Measurements from ENCODE around the gene MMP25.
"Not testable (repeated sequence)": the region's sequence is repeated elsewhere in the genome, so short reads cannot be mapped to it uniquely, and the experiment has no call there.

Gene MMP25

DNA sequence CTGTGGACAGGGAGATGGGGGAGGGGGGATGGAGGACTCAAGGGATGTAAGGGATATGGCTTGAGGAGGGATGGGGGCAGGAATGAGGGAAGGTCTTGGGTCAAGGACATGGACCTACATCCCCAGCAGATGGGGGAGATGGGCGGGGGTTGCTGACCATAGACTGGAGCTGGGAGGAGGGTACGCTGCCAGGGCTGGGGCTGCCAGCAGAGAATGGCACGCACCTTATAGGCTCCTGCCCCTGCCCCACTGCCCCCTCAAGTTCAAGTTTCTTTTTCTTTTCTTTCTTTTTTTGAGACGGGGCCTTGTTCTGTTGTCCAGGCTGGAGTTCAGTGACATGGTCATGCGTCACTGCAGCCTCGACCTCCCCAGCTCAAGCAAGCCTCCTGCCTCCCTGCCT lies 29.6 kb downstream of the MMP25 start:
- H3K27me3 Mint-ChIP-seq (ENCODE audit: low read depth); H3K9me3 Mint-ChIP-seq: not testable (repeated sequence)
- H3K4me1 Mint-ChIP-seq (ENCODE audit: low read depth): peaks cover 77% of the 10 kb centered on the region
- peaks cover 32% of the 10 kb centered on the region for H3K36me3 Mint-ChIP-seq (ENCODE audit: low read depth)
- peak overlapping the region; percentile 94 for H3K27ac Mint-ChIP-seq
- H3K4me3 Mint-ChIP-seq: peak overlapping the region; percentile 40

DNA sequence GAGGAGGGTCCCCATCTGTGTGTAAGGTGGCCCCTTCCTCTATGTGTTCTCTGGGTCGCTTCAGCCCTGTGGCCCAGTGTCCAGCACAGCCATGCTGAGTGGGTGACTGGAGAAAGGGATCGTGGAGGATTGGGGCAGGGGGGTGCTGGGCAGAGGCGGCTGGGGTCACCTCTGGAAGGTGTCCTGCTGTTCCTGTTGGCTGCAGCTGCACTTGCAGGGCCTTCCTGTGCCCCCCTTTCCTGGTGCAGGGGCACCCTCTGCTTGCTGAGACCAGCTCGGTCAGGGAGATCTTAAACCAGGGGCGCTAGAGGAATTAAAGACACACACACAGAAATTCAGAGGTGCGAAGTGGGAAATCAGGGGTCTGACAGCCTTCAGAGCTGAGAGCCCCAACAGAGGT lies 30.2 kb downstream of the MMP25 start:
- peaks cover 35% of the 10 kb centered on the region for H3K36me3 Mint-ChIP-seq (ENCODE audit: low read depth)
- H3K27ac Mint-ChIP-seq: peak overlapping the region; percentile 94
- peaks cover 75% of the 10 kb centered on the region for H3K4me1 Mint-ChIP-seq (ENCODE audit: low read depth)
- no peaks in the 10 kb centered on the region for H3K27me3 Mint-ChIP-seq (ENCODE audit: low read depth)
- peak overlapping the region; percentile 68 for H3K4me3 Mint-ChIP-seq
- H3K9me3 Mint-ChIP-seq: peaks cover 12% of the 10 kb centered on the region

DNA sequence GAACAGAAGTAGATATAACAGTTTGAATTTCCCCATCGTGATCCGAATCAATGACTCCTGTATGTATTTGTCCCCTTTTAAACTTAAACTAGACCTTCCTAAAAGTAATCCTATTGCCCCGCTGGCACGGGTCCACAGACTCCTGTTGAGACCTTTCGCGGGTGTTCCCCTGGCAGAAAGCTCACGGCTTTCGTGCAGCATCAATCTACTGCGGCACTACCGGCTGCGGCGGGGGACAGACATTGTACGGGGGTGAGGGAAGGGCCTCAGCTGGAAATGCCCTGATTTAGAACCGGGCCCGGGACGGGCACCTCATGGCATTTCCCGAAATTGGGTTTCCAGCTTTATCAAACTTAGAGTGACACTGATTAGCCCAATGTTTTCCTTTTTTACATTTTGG lies 33.7 kb downstream of the MMP25 start:
- H3K4me3 Mint-ChIP-seq: no peak overlapping the region
- peaks cover 39% of the 10 kb centered on the region for H3K36me3 Mint-ChIP-seq (ENCODE audit: low read depth)
- H3K27me3 Mint-ChIP-seq (ENCODE audit: low read depth): no peaks in the 10 kb centered on the region
- H3K4me1 Mint-ChIP-seq (ENCODE audit: low read depth): peaks cover 61% of the 10 kb centered on the region
- H3K9me3 Mint-ChIP-seq: peaks cover 12% of the 10 kb centered on the region
- H3K27ac Mint-ChIP-seq: peak overlapping the region; percentile 74

DNA sequence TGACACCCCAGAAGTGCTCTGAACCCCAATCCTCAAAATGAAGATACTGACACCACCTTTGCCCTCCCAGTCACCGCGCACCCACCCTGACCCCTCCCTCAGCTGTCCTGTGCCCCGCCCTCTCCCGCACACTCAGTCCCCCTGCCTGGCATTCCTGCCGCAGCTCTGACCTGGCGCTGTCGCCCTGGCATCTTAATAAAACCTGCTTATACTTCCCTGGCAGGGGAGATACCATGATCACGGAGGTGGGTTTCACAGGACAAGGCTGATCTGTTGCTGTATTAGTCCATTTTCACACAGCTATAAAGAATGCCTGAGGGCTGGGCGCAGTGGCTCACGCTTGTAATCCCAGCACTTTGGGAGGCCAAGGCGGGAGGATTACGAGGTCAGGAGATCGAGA lies 35.6 kb downstream of the MMP25 start:
- Mint-ChIP-seq H3K9me3 (peaks cover 12% of the 10 kb centered on the region), H3K4me1 (ENCODE audit: low read depth) (peaks cover 57% of the 10 kb centered on the region), H3K36me3 (ENCODE audit: low read depth) (peaks cover 39% of the 10 kb centered on the region)
- H3K27ac Mint-ChIP-seq; H3K27me3 Mint-ChIP-seq (ENCODE audit: low read depth); H3K4me3 Mint-ChIP-seq: not testable (repeated sequence)

DNA sequence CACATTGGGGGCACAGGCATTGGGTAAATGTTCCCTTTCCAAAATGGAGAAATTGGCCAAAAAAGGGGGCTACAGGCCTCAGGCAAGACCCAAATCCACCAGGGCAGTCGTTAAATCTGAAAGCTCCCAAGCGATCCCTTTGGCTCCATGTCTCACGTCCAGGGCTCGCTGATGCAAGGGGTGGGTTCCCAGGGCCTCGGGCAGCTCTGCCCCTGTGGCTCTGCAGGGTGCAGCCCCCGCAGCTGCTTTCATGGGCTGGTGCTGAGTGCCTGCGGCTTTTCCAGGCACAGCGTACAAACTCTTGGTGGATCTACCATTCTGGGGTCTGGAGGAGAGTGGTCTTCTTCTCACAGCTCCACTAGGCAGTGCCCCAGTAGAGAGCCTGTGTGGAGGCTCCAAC lies 37.0 kb downstream of the MMP25 start:
- H3K27ac Mint-ChIP-seq; H3K27me3 Mint-ChIP-seq (ENCODE audit: low read depth); H3K4me3 Mint-ChIP-seq: not testable (repeated sequence)
- Mint-ChIP-seq H3K4me1 (ENCODE audit: low read depth) (peaks cover 54% of the 10 kb centered on the region), H3K36me3 (ENCODE audit: low read depth) (peaks cover 29% of the 10 kb centered on the region), H3K9me3 (peaks cover 12% of the 10 kb centered on the region)

- peaks cover 50% of the 10 kb centered on the region for H3K4me1 Mint-ChIP-seq (ENCODE audit: low read depth)
- peaks cover 22% of the 10 kb centered on the region for H3K36me3 Mint-ChIP-seq (ENCODE audit: low read depth)
- H3K4me3 Mint-ChIP-seq: no peak overlapping the region
- H3K9me3 Mint-ChIP-seq: peaks cover 12% of the 10 kb centered on the region
- no peaks in the 10 kb centered on the region for H3K27me3 Mint-ChIP-seq (ENCODE audit: low read depth)
- H3K27ac Mint-ChIP-seq: peak overlapping the region; percentile 60
Observed at GRCh38 chr16:3084491-3084890, 38.1 kb downstream of the MMP25 start.

GRCh38 chr16:3084969-3085670 lies 38.8 kb downstream of the MMP25 start:
- H3K4me3 Mint-ChIP-seq: peak overlapping the region; percentile 58

DNA sequence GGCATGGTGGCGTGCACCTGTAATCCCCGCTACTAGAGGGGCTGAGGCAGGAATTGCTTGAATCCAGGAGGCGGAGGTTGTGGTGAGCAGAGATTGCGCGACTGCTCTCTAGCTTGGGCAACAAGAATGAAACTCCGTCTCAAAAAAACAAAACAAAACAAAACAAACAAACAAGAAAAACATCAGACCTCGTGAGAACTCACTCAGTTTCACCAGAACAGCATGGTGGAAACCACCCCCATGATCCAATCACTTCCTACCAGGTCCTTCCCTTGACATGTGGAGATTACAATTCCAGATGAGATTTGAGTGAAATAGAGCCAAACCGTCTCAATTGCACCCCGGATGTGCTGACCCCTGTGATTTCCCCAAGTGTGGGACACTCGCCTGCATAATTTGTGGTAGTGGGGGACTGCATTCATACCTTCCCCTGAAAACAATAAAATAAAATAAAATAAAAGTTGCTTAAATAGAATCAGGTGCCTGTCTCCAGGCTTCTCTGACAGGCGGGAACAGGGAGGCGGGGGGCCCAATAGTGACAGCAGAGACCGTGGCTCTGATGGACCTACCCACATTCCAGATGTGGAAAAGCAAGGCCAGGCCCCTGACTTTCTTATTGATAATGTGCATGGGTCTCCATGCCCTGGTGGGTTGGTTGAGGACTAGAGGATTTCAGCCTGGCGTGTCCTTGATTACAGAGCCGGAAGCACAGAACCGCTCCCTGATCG lies 39.7 kb downstream of the MMP25 start:
- Mint-ChIP-seq H3K9me3 (peaks cover 2% of the 10 kb centered on the region), H3K4me3 (peak overlapping the region; percentile 57), H3K4me1 (ENCODE audit: low read depth) (peaks cover 37% of the 10 kb centered on the region), H3K27ac (peak overlapping the region; percentile 60), H3K27me3 (ENCODE audit: low read depth) (no peaks in the 10 kb centered on the region), H3K36me3 (ENCODE audit: low read depth) (peaks cover 13% of the 10 kb centered on the region)

More at GRCh38 chr16:3084969-3085670, 38.8 kb downstream of the MMP25 start:
- Mint-ChIP-seq H3K9me3 (peaks cover 7% of the 10 kb centered on the region), H3K27me3 (ENCODE audit: low read depth) (no peaks in the 10 kb centered on the region), H3K36me3 (ENCODE audit: low read depth) (peaks cover 17% of the 10 kb centered on the region), H3K4me1 (ENCODE audit: low read depth) (peaks cover 44% of the 10 kb centered on the region), H3K27ac (peak overlapping the region; percentile 60)

GRCh38 chr16:3086596-3087242 lies 40.4 kb downstream of the MMP25 start:
- H3K4me3 Mint-ChIP-seq: peak overlapping the region; percentile 57

GRCh38 chr16:3087243-3088235 lies 41.2 kb downstream of the MMP25 start:
- Mint-ChIP-seq H3K4me1 (ENCODE audit: low read depth) (peaks cover 38% of the 10 kb centered on the region), H3K9me3 (no peaks in the 10 kb centered on the region), H3K36me3 (ENCODE audit: low read depth) (peaks cover 11% of the 10 kb centered on the region), H3K4me3 (peak overlapping the region; percentile 57), H3K27ac (peak overlapping the region; percentile 69), H3K27me3 (ENCODE audit: low read depth) (no peaks in the 10 kb centered on the region)

More at GRCh38 chr16:3086596-3087242, 40.4 kb downstream of the MMP25 start:
- H3K36me3 Mint-ChIP-seq (ENCODE audit: low read depth): peaks cover 11% of the 10 kb centered on the region
- peak overlapping the region; percentile 31 for H3K27ac Mint-ChIP-seq
- H3K9me3 Mint-ChIP-seq: no peaks in the 10 kb centered on the region
- peaks cover 38% of the 10 kb centered on the region for H3K4me1 Mint-ChIP-seq (ENCODE audit: low read depth)
- H3K27me3 Mint-ChIP-seq (ENCODE audit: low read depth): no peaks in the 10 kb centered on the region

GRCh38 chr16:3088450-3088849 lies 42.1 kb downstream of the MMP25 start:
- Mint-ChIP-seq H3K27ac (peak overlapping the region; percentile 20), H3K4me1 (ENCODE audit: low read depth) (peaks cover 34% of the 10 kb centered on the region), H3K4me3 (peak overlapping the region; percentile 10), H3K27me3 (ENCODE audit: low read depth) (no peaks in the 10 kb centered on the region), H3K36me3 (ENCODE audit: low read depth) (peaks cover 7% of the 10 kb centered on the region), H3K9me3 (no peaks in the 10 kb centered on the region)

GRCh38 chr16:3088925-3089716 lies 42.8 kb downstream of the MMP25 start:
- Mint-ChIP-seq H3K27me3 (ENCODE audit: low read depth) (no peaks in the 10 kb centered on the region), H3K4me3 (no peak overlapping the region), H3K36me3 (ENCODE audit: low read depth) (peaks cover 7% of the 10 kb centered on the region), H3K27ac (peak overlapping the region; percentile 20), H3K4me1 (ENCODE audit: low read depth) (peaks cover 34% of the 10 kb centered on the region), H3K9me3 (no peaks in the 10 kb centered on the region)
